ENCODE measurements around the gene GTF3C1.

DNA sequence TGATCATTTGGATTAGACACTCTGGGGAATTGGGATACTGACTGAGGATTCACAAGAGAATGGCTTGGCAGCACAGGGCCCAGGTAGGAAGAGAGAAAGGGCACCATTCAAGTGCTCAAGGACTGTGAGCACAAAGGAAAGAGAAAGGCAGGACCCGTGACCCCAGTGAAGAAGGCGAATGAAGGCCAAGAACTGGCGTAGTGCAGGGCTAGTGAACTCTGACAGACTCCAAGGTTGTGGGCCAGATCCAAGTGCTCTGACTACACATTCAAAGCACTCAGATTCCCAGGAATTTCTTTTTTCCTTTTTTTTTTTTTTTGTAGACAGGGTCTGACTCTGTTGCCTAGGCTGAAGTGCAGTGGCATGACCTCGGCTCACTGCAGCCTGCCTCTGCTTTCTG lies 5.0 kb downstream of the GTF3C1 start:
- TF ChIP-seq YY1 (IDR thresholded peaks at IDR 0.05; ENCODE audit: insufficient read depth, insufficient read length) (no peak), ZNF274 (IDR thresholded peaks at IDR 0.05; ENCODE audit: low read depth, low read length) (no peak), SUZ12 (IDR thresholded peaks at IDR 0.05; ENCODE audit: extremely low read depth, insufficient read depth, insufficient read length) (no peak)

Data from NT2/D1 (cell line).